Endothelial cell of umbilical vein (primary cell): ENCODE results near the gene FAM53B. TPM values are rescaled to one million over a fixed set of nuclear protein-coding genes. Genes with fewer than 3 reads are reported as not detected.
"Not testable (repeated sequence)": the region's sequence is repeated elsewhere in the genome, so short reads cannot be mapped to it uniquely, and the experiment has no call there.

Source experiments
- BruUV-seq: library from RNA; stranded (reverse); fragments of 400-500 nt; replicated peaks from 2 replicates; lab custom pipeline; 2021; lab: Mats Ljungman, UMichigan
- CTCF ChIA-PET: fragments of 300-600, 350-600 bp; sonication (Branson Sonifier 250); formaldehyde crosslinking; loops from one replicate; lab custom pipeline; 2021; ENCODE audit warnings: antibody characterized with exemption, inconsistent platforms; lab: Charles Lee
- POLR2A ChIA-PET: fragments of 300-600, 350-600 bp; sonication (Branson Sonifier 250); formaldehyde crosslinking; loops from one replicate; lab custom pipeline; 2021; ENCODE audit warnings: antibody characterized with exemption, inconsistent platforms; lab: Charles Lee
- DNase-seq: peaks from one replicate; pipeline ENCODE4 v3.0.0-alpha.2; 2011; ENCODE audit warnings: low read depth, low spot score
- FAIRE-seq: peaks from 2 replicates; lab custom pipeline; 2011; peaks lifted over from hg19 to GRCh38; lab: Jason Lieb, UNC
- H2AFZ ChIP-seq: 2 replicates; pipeline ENCODE4 v1.6.0; 2012; ENCODE audit warnings: low read depth, low read length, control low read depth, inconsistent platforms
- H3K27ac ChIP-seq: 2 replicates; pipeline ENCODE4 v1.5.1; 2011; ENCODE audit warnings: low read depth, mild to moderate bottlenecking, control low read depth, low read length, moderate library complexity; ENCODE audit not compliant: insufficient read depth
- H3K27me3 ChIP-seq, 2 experiments: 2 replicates each; pipeline versions ENCODE4 v1.6.0 to v1.6.1; 2011; ENCODE audit warnings: low read length in 2 of 2, mixed read lengths in 1 of 2; ENCODE audit not compliant: control insufficient read depth in 2 of 2, insufficient read depth in 2 of 2
- H3K36me3 ChIP-seq, 2 experiments: 2 replicates in 1 of 2; 3 replicates in 1 of 2; pipeline ENCODE4 v1.5.1; 2011; ENCODE audit warnings: low read length in 2 of 2, mild to moderate bottlenecking in 1 of 2, moderate library complexity in 1 of 2; ENCODE audit not compliant: control insufficient read depth in 2 of 2, insufficient read depth in 2 of 2; ENCODE audit errors: extremely low read depth in 1 of 2
- H3K4me1 ChIP-seq: 3 replicates; pipeline ENCODE4 v1.5.1; 2011; ENCODE audit warnings: mild to moderate bottlenecking, low read length; ENCODE audit not compliant: control insufficient read depth, insufficient read depth; ENCODE audit errors: extremely low read depth
- H3K4me2 ChIP-seq: 2 replicates; pipeline ENCODE4 v1.6.1; 2011; ENCODE audit warnings: low read length, control low read depth, mixed read lengths; ENCODE audit not compliant: insufficient read depth
- H3K4me3 ChIP-seq, 3 experiments: fragments of 200-600 bp in 1 of 3; sonication (generic), shearing (Covaris generic) in 1 of 3; replicated peaks in 1 of 3; 2 replicates each; pipeline ENCODE4 v1.5.1; 2011 to 2016; ENCODE audit warnings: control low read depth in 3 of 3, low read length in 3 of 3, mild to moderate bottlenecking in 2 of 3, inconsistent platforms in 1 of 3, low read depth in 1 of 3, moderate library complexity in 1 of 3; ENCODE audit not compliant: insufficient read depth in 1 of 3
- H3K79me2 ChIP-seq: 2 replicates; pipeline ENCODE4 v1.6.0; 2012; ENCODE audit warnings: low read length, inconsistent platforms; ENCODE audit not compliant: control insufficient read depth, insufficient read depth
- H3K9ac ChIP-seq: replicated peaks from 2 replicates; pipeline ENCODE3; 2011; ENCODE audit warnings: low read length, control low read depth; ENCODE audit not compliant: insufficient read depth; ENCODE audit errors: extremely low read depth
- H3K9me1 ChIP-seq: replicated peaks from 3 replicates; pipeline ENCODE4 v1.6.0; 2011; ENCODE audit warnings: mild to moderate bottlenecking, low read length; ENCODE audit not compliant: control insufficient read depth, insufficient read depth; ENCODE audit errors: extremely low read depth
- H3K9me3 ChIP-seq: replicated peaks from 2 replicates; pipeline ENCODE4 v1.5.1; 2012; ENCODE audit warnings: low read length, inconsistent platforms; ENCODE audit not compliant: control insufficient read depth, insufficient read depth
- H4K20me1 ChIP-seq: replicated peaks from 2 replicates; pipeline ENCODE3; 2011; ENCODE audit warnings: mild to moderate bottlenecking, low read length; ENCODE audit not compliant: control insufficient read depth, insufficient read depth; ENCODE audit errors: extremely low read depth
- EZH2 ChIP-seq: IDR thresholded peaks from 2 replicates; pipeline ENCODE4 v1.6.1; 2012; ENCODE audit warnings: borderline replicate concordance, low read depth, mild to moderate bottlenecking, moderate library complexity, low read length, inconsistent platforms; ENCODE audit not compliant: severe bottlenecking
- FOS ChIP-seq: IDR thresholded peaks from 2 replicates; pipeline ENCODE4 v1.6.1; 2011; ENCODE audit warnings: mild to moderate bottlenecking, low read length, moderate library complexity, borderline replicate concordance; ENCODE audit not compliant: insufficient read depth
- GATA2 ChIP-seq: IDR thresholded peaks from 2 replicates; pipeline ENCODE4 v1.7.0; 2011; ENCODE audit warnings: low read depth, mild to moderate bottlenecking, moderate library complexity, mixed read lengths, low read length; ENCODE audit not compliant: insufficient read length, insufficient read depth
- JUN ChIP-seq: IDR thresholded peaks from 2 replicates; pipeline ENCODE4 v1.6.1; 2011; ENCODE audit warnings: borderline replicate concordance, low read depth; ENCODE audit not compliant: insufficient read length, insufficient read depth
- POLR2A ChIP-seq: IDR thresholded peaks from 2 replicates; pipeline ENCODE4 v1.6.1; 2012; ENCODE audit warnings: low read depth, mild to moderate bottlenecking, control low read depth, low read length
- POLR2AphosphoS5 ChIP-seq: IDR thresholded peaks from 2 replicates; pipeline ENCODE4 v1.6.1; 2012; ENCODE audit warnings: low read depth, mild to moderate bottlenecking, control low read depth, low read length, moderate library complexity; ENCODE audit not compliant: insufficient read depth
- dilution Hi-C: fragments of 300-500 bp; cut with MboI; formaldehyde crosslinking; loops from one replicate; pipeline ENCODE4 v1.15.0; 2019; ENCODE audit warnings: low sequenced_read_pairs; ENCODE audit not compliant: extremely low pct_ligation_motif_present
- intact Hi-C: fragments of 100-400 bp; cut with micrococcal nuclease; formaldehyde crosslinking; loops from one replicate; pipeline ENCODE4 v1.10.0; 2022
- polyA plus RNA-seq, 4 experiments: library from polyadenylated mRNA; depleted of rRNA in 3 of 4; stranded (reverse) in 3 of 4; unstranded in 1 of 4; fragments of >200 nt; gene quantifications; 2 replicates each; pipeline versions ENCODE4 v1.2.1 to v1.2.3, GENCODE V29; 2011 to 2012; ENCODE audit warnings: missing spikeins in 1 of 4
- total RNA-seq: library from RNA; stranded (reverse); gene quantifications from 2 replicates; pipeline ENCODE4 v1.2.3, GENCODE V29; 2021
- TF ChIP-seq, protein P1 (sequence below): IDR thresholded peaks from 2 replicates; pipeline ENCODE4 v1.6.1; 2011; ENCODE audit not compliant: insufficient read depth, insufficient read length

The FAM53B gene
- total and polyA plus RNA-seq, 2 donors (not counting 3 experiments of a cell fraction or from before 2014, with no cell fraction given) = 8.5 to 21.1 TPM

DNA sequence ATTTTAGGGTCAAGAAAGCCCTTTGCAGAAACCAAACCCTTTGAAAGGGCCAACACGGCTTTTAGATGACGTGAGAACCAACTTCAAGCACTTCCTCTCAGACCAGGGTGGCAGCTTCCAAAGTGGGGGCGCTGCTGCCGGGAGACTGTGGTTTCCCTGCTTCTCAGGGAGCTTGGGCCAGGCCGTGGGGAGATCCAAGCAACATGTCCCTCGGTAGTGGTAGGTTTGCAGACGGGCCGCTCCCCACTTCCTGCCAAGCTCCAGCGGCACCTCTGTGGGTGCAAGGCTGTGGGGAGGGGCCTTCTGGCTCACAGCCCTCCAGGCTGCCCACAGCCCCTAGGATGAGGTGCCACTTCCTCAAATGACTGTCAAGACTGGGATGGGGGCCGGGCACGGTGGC, 132.4 kb downstream of the FAM53B start:
- no peak overlapping the region for H3K9ac ChIP-seq
- no peak overlapping the region for H3K4me2 ChIP-seq
- no peak overlapping the region for H2AFZ ChIP-seq
- no peaks in the 10 kb centered on the region for H3K36me3 ChIP-seq
- H3K4me3 ChIP-seq = no peak overlapping the region
- no peak for DNase-seq
- POLR2A ChIA-PET = no interaction called here
- no peak overlapping the region for H3K27ac ChIP-seq
- H3K79me2 ChIP-seq = no peaks in the 10 kb centered on the region
- TF ChIP-seq POLR2AphosphoS5 = no peak
- no peak for TF ChIP-seq POLR2A
- TF ChIP-seq GATA2 = no peak
- no peak for TF ChIP-seq JUN
- no peak for TF ChIP-seq FOS
- TF ChIP-seq, protein P1, sequence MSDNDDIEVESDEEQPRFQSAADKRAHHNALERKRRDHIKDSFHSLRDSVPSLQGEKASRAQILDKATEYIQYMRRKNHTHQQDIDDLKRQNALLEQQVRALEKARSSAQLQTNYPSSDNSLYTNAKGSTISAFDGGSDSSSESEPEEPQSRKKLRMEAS = no peak
- no peak for TF ChIP-seq EZH2
- no peaks in the 10 kb centered on the region for H3K9me1 ChIP-seq
- dilution Hi-C loops = no loop called here
- no peaks in the 10 kb centered on the region for H4K20me1 ChIP-seq
- BruUV-seq = no TSS peak
- peaks cover 7% of the 10 kb centered on the region for H3K4me1 ChIP-seq
- CTCF ChIA-PET = interaction anchor here (1.5 to 1.9 kb wide), 2 partner anchors 90 to 129 kb away, joined by 4 to 17 read pairs; no protein-coding TSS in a partner anchor
- H3K9me3 ChIP-seq = no peaks in the 10 kb centered on the region
- H3K27me3 ChIP-seq = no peaks in the 10 kb centered on the region
- intact Hi-C loops = loop anchor here (2.0 to 5.0 kb wide), 2 partner anchors 36 to 129 kb away; no protein-coding TSS in a partner anchor
- FAIRE-seq = no peak

DNA sequence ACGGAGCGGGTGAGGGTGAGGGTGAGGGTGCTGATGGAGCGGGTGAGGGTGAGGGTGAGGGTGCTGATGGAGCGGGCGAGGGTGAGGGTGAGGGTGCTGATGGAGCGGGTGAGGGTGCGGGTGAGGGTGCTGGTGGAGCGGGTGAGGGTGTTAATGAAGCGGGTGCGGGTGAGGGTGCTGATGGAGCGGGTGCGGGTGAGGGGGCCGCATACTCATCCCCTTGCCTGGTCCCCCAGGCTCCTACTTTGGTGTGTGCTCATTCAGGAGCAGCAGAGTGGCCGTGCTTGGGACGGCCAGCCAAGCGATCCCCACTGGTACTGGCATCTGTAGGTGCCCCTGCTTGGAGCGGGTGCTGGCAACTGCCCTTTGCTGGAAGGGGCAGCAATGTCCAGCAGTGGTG, 133.3 kb downstream of the FAM53B start:
- DNase-seq, H3K9ac ChIP-seq, dilution Hi-C loops, H2AFZ ChIP-seq, H3K79me2 ChIP-seq, POLR2A ChIA-PET, CTCF ChIA-PET, H3K9me3 ChIP-seq, H3K36me3 ChIP-seq, BruUV-seq, H3K4me2 ChIP-seq, H3K27ac ChIP-seq, H4K20me1 ChIP-seq, H3K9me1 ChIP-seq, H3K4me1 ChIP-seq, FAIRE-seq, H3K4me3 ChIP-seq, H3K27me3 ChIP-seq: not testable (repeated sequence)
- intact Hi-C loops = loop anchor here (5.0 kb wide), 1 partner anchor 36 kb away; no protein-coding TSS in a partner anchor

DNA sequence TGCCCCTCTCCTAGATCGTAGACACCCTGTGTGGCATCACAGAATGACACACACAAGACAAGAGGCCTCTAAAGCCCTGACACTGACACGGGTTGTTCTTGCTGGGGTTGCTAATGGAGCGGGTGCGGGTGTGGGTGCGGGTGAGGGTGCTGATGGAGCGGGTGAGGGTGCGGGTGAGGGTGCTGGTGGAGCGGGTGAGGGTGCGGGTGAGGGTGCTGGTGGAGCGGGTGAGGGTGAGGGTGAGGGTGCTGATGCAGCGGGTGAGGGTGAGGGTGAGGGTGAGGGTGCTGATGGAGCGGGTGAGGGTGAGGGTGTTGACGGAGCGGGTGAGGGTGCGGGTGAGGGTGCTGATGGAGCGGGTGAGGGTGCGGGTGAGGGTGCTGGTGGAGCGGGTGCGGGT, 134.0 kb downstream of the FAM53B start:
- H3K27me3 ChIP-seq, H3K27ac ChIP-seq, H3K9ac ChIP-seq, DNase-seq, FAIRE-seq, H3K4me3 ChIP-seq, H3K4me2 ChIP-seq, dilution Hi-C loops, POLR2A ChIA-PET, H3K4me1 ChIP-seq, H3K9me3 ChIP-seq, H4K20me1 ChIP-seq, H3K9me1 ChIP-seq, BruUV-seq, H2AFZ ChIP-seq, H3K79me2 ChIP-seq, H3K36me3 ChIP-seq: not testable (repeated sequence)
- CTCF ChIA-PET = interaction anchor here (0.7 to 2.6 kb wide), 4 partner anchors 77 to 133 kb away, joined by 3 to 19 read pairs (median 4); no protein-coding TSS in a partner anchor
- intact Hi-C loops = loop anchor here (5.0 kb wide), 1 partner anchor 37 kb away; no protein-coding TSS in a partner anchor
